HEK293 (cell line): ENCODE results near the gene FAM13B.
"Not testable (repeated sequence)": the region's sequence is repeated elsewhere in the genome, so short reads cannot be mapped to it uniquely, and the experiment has no call there.

ENCODE experiments used
- KLF9 ChIP-seq: fragments of 450-650 bp; formaldehyde crosslinking; IDR thresholded peaks from 2 replicates; pipeline ENCODE4 v1.5.1; 2016; ENCODE audit warnings: missing biosample characterization, missing genetic modification characterization, low read depth
- PRDM2 ChIP-seq: fragments of 450-650 bp; formaldehyde crosslinking; IDR thresholded peaks from 2 replicates; pipeline ENCODE4 v1.5.1; 2016; ENCODE audit warnings: missing biosample characterization, missing genetic modification characterization, borderline replicate concordance
- YY1 ChIP-seq: fragments of 450-650 bp; formaldehyde crosslinking; IDR thresholded peaks from 2 replicates; pipeline ENCODE4 v1.5.1; 2018; ENCODE audit warnings: missing biosample characterization, missing genetic modification characterization
- ZBTB20 ChIP-seq: fragments of 450-650 bp; formaldehyde crosslinking; IDR thresholded peaks from 2 replicates; pipeline ENCODE4 v1.5.1; 2016; ENCODE audit warnings: missing biosample characterization, missing genetic modification characterization
- ZNF274 ChIP-seq, 2 experiments: fragments of 200-500 bp in 1 of 2; fragments of 450-650 bp in 1 of 2; sonication (Bioruptor generic) in 1 of 2; formaldehyde crosslinking in 1 of 2; IDR thresholded peaks; 2 replicates each; pipeline versions ENCODE4 v1.5.1 to v1.6.1; 2014 to 2016; ENCODE audit warnings: borderline replicate concordance in 1 of 2, inconsistent platforms in 1 of 2, low read length in 1 of 2, missing biosample characterization in 1 of 2, missing genetic modification characterization in 1 of 2
- ZNF510 ChIP-seq: fragments of 450-650 bp; formaldehyde crosslinking; IDR thresholded peaks from 2 replicates; pipeline ENCODE4 v1.5.1; 2018; ENCODE audit warnings: mild to moderate bottlenecking, missing genetic modification characterization, missing biosample characterization; ENCODE audit not compliant: insufficient replicate concordance
- TF ChIP-seq, protein P1 (sequence below): fragments of 450-650 bp; formaldehyde crosslinking; IDR thresholded peaks from 2 replicates; pipeline ENCODE4 v1.5.1; 2016; ENCODE audit warnings: missing biosample characterization, missing genetic modification characterization

GRCh38 chr5:137944280-137944679 lies 88.6 kb downstream of the FAM13B start:
- not testable (repeated sequence) for TF ChIP-seq PRDM2 (tag by site-specific recombination); YY1 (tag by site-specific recombination); KLF9; ZNF510 (tag by site-specific recombination); ZBTB20 (tag by site-specific recombination); ZNF274 (IDR thresholded peaks at IDR 0.05; ENCODE audit: low read length); ZNF274 (tag by site-specific recombination; IDR thresholded peaks at IDR 0.05; ENCODE audit: borderline replicate concordance)
- TF ChIP-seq, protein P1, sequence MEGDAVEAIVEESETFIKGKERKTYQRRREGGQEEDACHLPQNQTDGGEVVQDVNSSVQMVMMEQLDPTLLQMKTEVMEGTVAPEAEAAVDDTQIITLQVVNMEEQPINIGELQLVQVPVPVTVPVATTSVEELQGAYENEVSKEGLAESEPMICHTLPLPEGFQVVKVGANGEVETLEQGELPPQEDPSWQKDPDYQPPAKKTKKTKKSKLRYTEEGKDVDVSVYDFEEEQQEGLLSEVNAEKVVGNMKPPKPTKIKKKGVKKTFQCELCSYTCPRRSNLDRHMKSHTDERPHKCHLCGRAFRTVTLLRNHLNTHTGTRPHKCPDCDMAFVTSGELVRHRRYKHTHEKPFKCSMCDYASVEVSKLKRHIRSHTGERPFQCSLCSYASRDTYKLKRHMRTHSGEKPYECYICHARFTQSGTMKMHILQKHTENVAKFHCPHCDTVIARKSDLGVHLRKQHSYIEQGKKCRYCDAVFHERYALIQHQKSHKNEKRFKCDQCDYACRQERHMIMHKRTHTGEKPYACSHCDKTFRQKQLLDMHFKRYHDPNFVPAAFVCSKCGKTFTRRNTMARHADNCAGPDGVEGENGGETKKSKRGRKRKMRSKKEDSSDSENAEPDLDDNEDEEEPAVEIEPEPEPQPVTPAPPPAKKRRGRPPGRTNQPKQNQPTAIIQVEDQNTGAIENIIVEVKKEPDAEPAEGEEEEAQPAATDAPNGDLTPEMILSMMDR, result not testable (repeated sequence)
